ENCODE measurements around the gene SYP. TPM values are rescaled to one million over a fixed set of nuclear protein-coding genes. Genes with fewer than 3 reads are reported as not detected.
"Not testable (repeated sequence)": the region's sequence is repeated elsewhere in the genome, so short reads cannot be mapped to it uniquely, and the experiment has no call there.

SYP gene
- total and polyA plus RNA-seq, 10 of the 15 experiments (the other 5 are each of a cell fraction or from before 2014, with no cell fraction given) = 0.34 to 1.7 (median 0.74) TPM

GRCh38 chrX:49147282-49147681, 52.7 kb downstream of the SYP start:
- FAIRE-seq (no peak), DNase-seq (ENCODE audit: low read depth, low spot score) (no peak), ATAC-seq (no peak)
- WGBS (ENCODE audit: insufficient coverage, insufficient replicate concordance, low lambda C conversion rate, missing lambda C conversion rate) = 51% methylated on average over 8 of the region's 8 CpGs
- H3K9me3 ChIP-seq (replicated peaks; ENCODE audit: control insufficient read depth, insufficient read depth, low read length) = no peaks in the 10 kb centered on the region
- ChIA-PET CTCF (no interaction called here), POLR2A (no interaction called here), RAD21 (ENCODE audit: unreplicated experiment) (no interaction called here), SMC1A (ENCODE audit: uncharacterized antibody, unreplicated experiment) (no interaction called here)
- no peak overlapping the region for H3K4me2 ChIP-seq (ENCODE audit: control insufficient read depth, insufficient read depth)
- H3K27ac ChIP-seq (ENCODE audit: control insufficient read depth, insufficient read depth) = no peak overlapping the region
- H2AFZ ChIP-seq (ENCODE audit: control insufficient read depth, low read depth, low read length) = no peak overlapping the region
- no peaks in the 10 kb centered on the region for H3K79me2 ChIP-seq (ENCODE audit: control insufficient read depth, insufficient read depth, low read length)
- no peaks in the 10 kb centered on the region for H3K27me3 ChIP-seq (replicated peaks in 1 of 2; ENCODE audit: control insufficient read depth in 2 of 2, insufficient read depth in 2 of 2, low read length in 1 of 2)
- intact Hi-C loops (cut with micrococcal nuclease; ENCODE audit: unreplicated experiment) (no loop called here), in situ Hi-C loops (cut with MboI) (no loop called here)
- H3K4me3 ChIP-seq = no peak overlapping the region
- H3K36me3 ChIP-seq (ENCODE audit: control insufficient read depth in 2 of 2, insufficient read depth in 2 of 2, low read length in 1 of 2) = no peaks in the 10 kb centered on the region
- no peaks in the 10 kb centered on the region for H3K4me1 ChIP-seq (ENCODE audit: control insufficient read depth, insufficient read depth, low read length)
- BruUV-seq (replicated peaks) = no TSS peak
- TF ChIP-seq HDAC6 (IDR thresholded peaks at IDR 0.05; ENCODE audit: unreplicated experiment) (no peak), ZNF592 (IDR thresholded peaks at IDR 0.05) (no peak), CREM (IDR thresholded peaks at IDR 0.05; ENCODE audit: low read depth) (no peak), TARDBP (IDR thresholded peaks at IDR 0.05; ENCODE audit: borderline replicate concordance) (no peak), NFYA (IDR thresholded peaks at IDR 0.05; ENCODE audit: borderline replicate concordance, low read depth, low read length) (no peak), NFXL1 (IDR thresholded peaks at IDR 0.05; ENCODE audit: borderline replicate concordance) (no peak), CREB1 (IDR thresholded peaks at IDR 0.05; ENCODE audit: low read depth) (no peak), MEF2B (IDR thresholded peaks at IDR 0.05; ENCODE audit: partially characterized antibody, poor library complexity, severe bottlenecking) (no peak), NFYB (IDR thresholded peaks at IDR 0.05; ENCODE audit: insufficient read depth, low read depth, low read length) (no peak), EGR1 (IDR thresholded peaks at IDR 0.05; ENCODE audit: borderline replicate concordance in 1 of 2, low read depth in 2 of 2, low read length in 2 of 2) (no peak)
- H4K20me1 ChIP-seq (ENCODE audit: control insufficient read depth, insufficient read depth) = no peaks in the 10 kb centered on the region
- no peak overlapping the region for H3K9ac ChIP-seq (ENCODE audit: control insufficient read depth, insufficient read depth, low read length)

- H3K27ac ChIP-seq (ENCODE audit: control insufficient read depth, insufficient read depth); in situ Hi-C loops (cut with MboI); H3K79me2 ChIP-seq (ENCODE audit: control insufficient read depth, insufficient read depth, low read length); ATAC-seq; FAIRE-seq; POLR2A ChIA-PET; H2AFZ ChIP-seq (ENCODE audit: control insufficient read depth, low read depth, low read length); intact Hi-C loops (cut with micrococcal nuclease; ENCODE audit: unreplicated experiment); BruUV-seq (replicated peaks); H3K9me3 ChIP-seq (replicated peaks; ENCODE audit: control insufficient read depth, insufficient read depth, low read length); H3K4me1 ChIP-seq (ENCODE audit: control insufficient read depth, insufficient read depth, low read length); DNase-seq (ENCODE audit: low read depth, low spot score); H3K27me3 ChIP-seq (replicated peaks in 1 of 2; ENCODE audit: control insufficient read depth in 2 of 2, insufficient read depth in 2 of 2, low read length in 1 of 2); H3K9ac ChIP-seq (ENCODE audit: control insufficient read depth, insufficient read depth, low read length); H3K4me2 ChIP-seq (ENCODE audit: control insufficient read depth, insufficient read depth); H4K20me1 ChIP-seq (ENCODE audit: control insufficient read depth, insufficient read depth); H3K36me3 ChIP-seq (ENCODE audit: control insufficient read depth in 2 of 2, insufficient read depth in 2 of 2, low read length in 1 of 2); H3K4me3 ChIP-seq: not testable (repeated sequence)
- 40% methylated on average over 7 of the region's 7 CpGs for WGBS (ENCODE audit: insufficient coverage, insufficient replicate concordance, low lambda C conversion rate, missing lambda C conversion rate)
- CTCF ChIA-PET = interaction anchor here (1.4 to 4.3 kb wide), 7 partner anchors 10 to 126 kb away, joined by 4 to 27 read pairs (median 11); no protein-coding TSS in a partner anchor
- RAD21 ChIA-PET (ENCODE audit: unreplicated experiment) = interaction anchor here (1.9 kb wide), 1 partner anchor 12 kb away, joined by 6 read pairs; no protein-coding TSS in a partner anchor
- SMC1A ChIA-PET (ENCODE audit: uncharacterized antibody, unreplicated experiment) = interaction anchor here (1.1 to 2.4 kb wide), 4 partner anchors 12 to 50 kb away, joined by 4 to 7 read pairs (median 6); no protein-coding TSS in a partner anchor
Measured at GRCh38 chrX:49143154-49143553, 56.8 kb downstream of the SYP start.

Data from GM12878 (cell line).